ENCODE results near the gene CEP164. TPM values are rescaled to one million over a fixed set of nuclear protein-coding genes. Genes with fewer than 3 reads are reported as not detected.

CEP164 gene
- total RNA-seq, 2 donors from 2014 or later, result 28.6 to 31.0 TPM

DNA sequence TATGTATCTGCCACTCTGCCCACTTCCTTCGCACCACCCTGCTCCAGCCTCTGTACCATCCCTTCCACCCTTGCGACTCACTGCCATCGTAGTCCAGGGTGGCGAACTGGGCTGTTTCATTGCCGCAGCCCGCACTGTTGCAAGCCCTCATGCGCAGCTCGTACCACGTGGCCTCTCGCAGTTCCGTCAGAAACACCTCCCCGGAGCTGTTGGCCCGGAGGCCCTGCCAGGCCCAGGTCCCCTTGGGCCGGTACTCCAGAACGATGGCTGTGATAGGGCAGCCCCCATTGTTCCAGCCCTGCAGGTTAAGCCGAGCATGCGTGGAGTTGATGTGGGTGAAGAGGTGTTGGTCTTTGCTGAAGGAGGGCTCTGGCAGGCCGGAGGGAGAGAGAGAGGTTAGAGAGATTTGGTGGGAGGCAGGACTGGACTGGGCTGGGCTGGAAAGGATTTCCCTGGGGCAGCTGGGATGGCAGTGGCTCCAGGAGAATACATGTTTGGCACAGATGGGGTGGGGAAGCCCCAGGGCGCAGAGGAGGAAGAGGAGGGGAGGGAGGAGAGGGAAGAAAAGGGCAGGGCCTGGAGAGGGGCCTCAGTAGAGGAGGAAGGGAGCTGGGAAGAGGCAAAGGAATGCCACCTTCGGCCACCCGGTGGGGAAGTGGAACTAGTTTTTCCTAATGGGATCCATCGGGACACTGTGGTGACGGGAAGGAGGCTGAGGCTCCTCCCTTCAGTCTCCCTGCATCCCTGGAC, 109.6 kb downstream of the CEP164 start:
- H3K27ac Mint-ChIP-seq, result no peak overlapping the region
- H3K4me3 Mint-ChIP-seq, result no peak overlapping the region
- H3K27me3 Mint-ChIP-seq, result peaks cover 20% of the 10 kb centered on the region
- no peaks in the 10 kb centered on the region for H3K9me3 Mint-ChIP-seq
- no peaks in the 10 kb centered on the region for H3K4me1 Mint-ChIP-seq
- H3K36me3 Mint-ChIP-seq (ENCODE audit: low read depth), result no peaks in the 10 kb centered on the region
- ATAC-seq (replicated peaks), result no peak

DNA sequence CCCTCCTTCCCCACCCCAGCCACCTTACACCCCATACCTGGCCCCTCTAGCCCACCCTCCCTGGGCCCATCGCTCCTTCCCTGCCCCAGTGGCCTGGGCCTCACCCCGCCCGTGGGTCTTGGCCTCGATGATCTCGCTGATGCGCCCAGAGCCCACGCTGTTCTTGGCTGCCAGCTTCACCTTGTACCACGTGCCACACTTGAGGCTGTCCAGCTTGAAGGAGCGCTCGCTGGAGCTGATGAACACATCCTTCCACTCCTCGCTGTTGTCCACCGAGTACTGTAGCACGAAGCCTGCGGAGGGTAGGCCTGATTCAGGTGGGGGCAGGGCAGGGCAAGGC, 110.1 kb downstream of the CEP164 start:
- H3K9me3 Mint-ChIP-seq, result no peaks in the 10 kb centered on the region
- no peaks in the 10 kb centered on the region for H3K36me3 Mint-ChIP-seq (ENCODE audit: low read depth)
- peaks cover 22% of the 10 kb centered on the region for H3K27me3 Mint-ChIP-seq
- no peak for ATAC-seq (replicated peaks)
- no peak overlapping the region for H3K4me3 Mint-ChIP-seq
- H3K4me1 Mint-ChIP-seq, result no peaks in the 10 kb centered on the region
- H3K27ac Mint-ChIP-seq, result no peak overlapping the region

DNA sequence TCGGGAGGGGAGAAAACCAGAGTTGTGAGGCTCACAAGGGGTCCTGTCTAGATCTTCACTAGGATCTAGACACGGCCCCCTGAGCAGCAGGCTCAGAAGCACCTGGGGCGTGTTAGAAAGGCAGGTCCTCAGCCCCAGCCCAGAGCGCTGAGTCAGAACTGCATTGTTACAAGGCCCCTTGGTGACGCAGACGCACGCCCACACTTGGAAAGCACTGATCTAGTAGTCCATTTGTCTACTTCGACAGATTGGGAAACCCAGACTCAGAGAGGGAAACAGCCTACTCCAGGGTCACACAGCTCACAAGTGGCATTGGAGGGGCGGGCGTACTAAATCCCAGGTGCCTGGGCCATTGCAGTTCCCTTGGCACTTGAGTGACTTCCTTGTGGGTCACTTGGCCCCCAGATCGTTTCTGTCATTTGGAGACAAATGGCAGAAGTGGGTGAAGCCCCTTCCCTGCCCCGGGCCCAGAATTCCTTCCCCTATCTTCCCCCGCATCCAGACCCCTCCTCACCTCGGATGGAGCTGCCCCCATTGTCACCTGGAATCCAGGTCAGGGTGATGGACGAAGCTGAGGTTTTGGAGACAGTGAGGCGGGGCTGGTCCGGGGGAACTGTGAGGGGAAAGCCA, 110.8 kb downstream of the CEP164 start:
- Mint-ChIP-seq H3K4me3 (no peak overlapping the region), H3K27me3 (peaks cover 22% of the 10 kb centered on the region), H3K36me3 (ENCODE audit: low read depth) (no peaks in the 10 kb centered on the region), H3K9me3 (no peaks in the 10 kb centered on the region), H3K4me1 (no peaks in the 10 kb centered on the region), H3K27ac (no peak overlapping the region)
- ATAC-seq (replicated peaks), result peak; percentile 78

DNA sequence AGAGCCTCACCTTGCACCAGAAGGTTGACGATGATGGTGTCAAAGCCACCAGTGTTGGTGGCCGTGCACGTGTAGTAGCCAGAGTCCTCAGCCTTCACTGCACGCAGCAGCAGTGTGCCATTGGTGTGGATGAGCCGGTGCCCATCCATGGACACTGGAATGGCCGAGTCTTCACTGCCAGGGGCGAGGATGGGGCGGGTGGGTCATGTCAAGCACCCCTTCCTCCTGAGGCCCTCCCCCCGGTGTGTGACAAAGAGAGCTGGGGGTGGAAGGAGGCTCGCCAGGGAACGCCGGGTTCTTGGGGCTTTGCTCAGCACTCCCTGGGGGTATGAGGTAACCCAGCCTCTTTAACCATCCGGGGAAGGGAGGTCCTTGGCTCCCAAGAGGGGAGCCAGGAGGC, 111.6 kb downstream of the CEP164 start:
- Mint-ChIP-seq H3K36me3 (ENCODE audit: low read depth) (no peaks in the 10 kb centered on the region), H3K4me3 (no peak overlapping the region), H3K27me3 (peaks cover 26% of the 10 kb centered on the region), H3K27ac (no peak overlapping the region), H3K9me3 (no peaks in the 10 kb centered on the region), H3K4me1 (no peaks in the 10 kb centered on the region)
- no peak for ATAC-seq (replicated peaks)

DNA sequence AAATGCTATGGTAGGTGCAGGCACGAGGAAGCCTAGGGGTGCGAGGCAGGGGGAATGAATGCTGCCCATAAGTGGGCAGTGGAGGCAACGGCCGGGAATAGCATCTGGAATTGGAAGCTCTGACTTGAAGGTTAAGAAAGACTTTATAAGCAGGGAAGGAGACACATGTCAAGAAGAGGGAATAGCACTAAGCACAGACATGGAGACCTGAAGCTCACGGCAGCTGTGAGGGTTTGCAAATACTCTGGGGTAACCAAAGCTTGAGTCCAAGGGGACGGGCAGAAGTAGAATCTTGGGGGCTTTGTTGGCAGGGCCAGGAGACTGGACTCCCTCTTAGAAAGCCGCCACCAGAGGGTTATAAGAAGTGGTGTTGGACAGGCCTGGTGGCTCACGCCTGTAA, 112.6 kb downstream of the CEP164 start:
- no peak overlapping the region for H3K4me3 Mint-ChIP-seq
- H3K27me3 Mint-ChIP-seq, result peaks cover 26% of the 10 kb centered on the region
- ATAC-seq (replicated peaks), result no peak
- no peaks in the 10 kb centered on the region for H3K36me3 Mint-ChIP-seq (ENCODE audit: low read depth)
- no peaks in the 10 kb centered on the region for H3K9me3 Mint-ChIP-seq
- H3K27ac Mint-ChIP-seq, result no peak overlapping the region
- no peaks in the 10 kb centered on the region for H3K4me1 Mint-ChIP-seq

DNA sequence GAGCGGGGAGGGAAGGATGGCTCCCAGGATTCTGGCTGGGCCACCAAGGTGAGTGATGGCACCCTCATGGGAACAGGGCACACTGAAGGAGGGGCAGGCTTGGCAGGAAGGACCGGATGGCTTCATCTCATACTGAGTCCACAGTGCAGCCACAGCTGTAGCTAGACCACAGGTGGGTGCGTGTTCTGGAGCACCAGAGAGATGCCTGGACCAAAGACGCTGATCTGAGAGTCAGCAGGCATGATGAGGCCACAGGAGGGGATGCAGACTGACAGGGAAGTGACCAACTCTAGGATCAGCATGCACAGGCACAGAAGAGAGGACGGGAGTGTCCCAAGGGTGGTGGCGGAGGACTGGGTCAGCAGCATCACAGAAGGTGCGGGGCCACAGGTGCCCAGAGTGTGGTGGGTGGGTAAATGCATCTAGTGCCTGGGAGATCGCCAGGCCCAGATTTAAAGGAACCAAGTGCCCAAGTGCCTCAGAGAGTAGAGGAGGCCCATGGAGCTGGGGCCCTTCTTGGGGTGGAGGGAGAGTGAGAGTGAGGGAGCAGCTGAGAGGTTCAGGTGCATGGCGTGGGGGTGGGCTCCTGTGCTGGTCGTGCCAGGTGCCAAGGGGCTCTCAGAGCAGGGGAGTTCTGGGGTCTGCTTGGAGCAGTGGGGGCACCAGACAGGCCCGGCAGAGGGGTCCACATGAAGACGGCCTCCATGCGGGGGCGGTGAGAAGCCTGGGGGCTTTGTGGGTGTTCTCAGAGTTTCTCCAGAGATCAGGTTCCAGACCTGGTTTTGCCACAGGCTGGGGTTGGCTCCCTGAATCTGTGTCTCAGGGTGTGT, 113.7 kb downstream of the CEP164 start:
- Mint-ChIP-seq H3K4me1 (no peaks in the 10 kb centered on the region), H3K4me3 (no peak overlapping the region), H3K36me3 (ENCODE audit: low read depth) (no peaks in the 10 kb centered on the region), H3K27me3 (peaks cover 26% of the 10 kb centered on the region), H3K9me3 (no peaks in the 10 kb centered on the region), H3K27ac (no peak overlapping the region)
- ATAC-seq (replicated peaks), result no peak

DNA sequence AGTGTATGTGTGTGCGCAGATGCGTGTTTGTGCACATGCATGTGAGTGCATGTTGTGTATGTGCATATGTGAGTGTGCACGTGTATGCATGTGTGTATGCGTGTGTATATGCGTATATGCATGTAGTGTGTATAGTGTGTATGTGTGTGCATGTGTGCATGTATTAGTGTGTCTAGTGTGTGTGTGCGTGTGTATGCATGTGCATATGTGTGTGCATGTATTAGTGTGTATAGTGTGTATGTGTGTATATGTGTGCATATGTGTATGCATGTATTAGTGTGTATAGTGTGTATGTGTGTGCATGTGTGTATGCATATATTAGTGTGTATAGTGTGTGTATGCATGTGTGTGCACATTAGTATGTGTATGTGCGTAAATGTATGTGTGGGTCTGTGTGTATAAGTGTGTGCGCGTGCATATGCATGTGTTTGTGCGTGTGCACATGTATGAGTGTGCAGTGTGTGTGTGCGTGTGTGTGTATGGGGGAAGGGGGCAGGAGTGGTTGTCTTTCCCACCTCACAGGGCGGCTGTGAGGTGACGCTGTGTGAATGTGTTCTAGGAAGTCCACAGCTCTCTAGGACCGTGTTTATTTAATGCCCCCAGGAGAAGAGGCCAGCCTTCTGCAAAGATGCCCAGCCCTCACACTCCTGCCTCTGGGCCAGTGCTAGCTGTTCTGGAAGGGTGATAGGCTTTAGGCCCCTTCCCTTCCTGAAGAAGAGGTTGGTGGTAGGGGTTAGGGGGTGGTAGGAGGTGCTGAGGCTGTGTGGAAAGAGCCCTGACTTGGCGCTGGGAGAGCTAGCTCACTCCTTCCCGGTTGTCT, 114.6 kb downstream of the CEP164 start:
- Mint-ChIP-seq H3K27me3 (peaks cover 22% of the 10 kb centered on the region), H3K4me1 (no peaks in the 10 kb centered on the region), H3K9me3 (no peaks in the 10 kb centered on the region)

DNA sequence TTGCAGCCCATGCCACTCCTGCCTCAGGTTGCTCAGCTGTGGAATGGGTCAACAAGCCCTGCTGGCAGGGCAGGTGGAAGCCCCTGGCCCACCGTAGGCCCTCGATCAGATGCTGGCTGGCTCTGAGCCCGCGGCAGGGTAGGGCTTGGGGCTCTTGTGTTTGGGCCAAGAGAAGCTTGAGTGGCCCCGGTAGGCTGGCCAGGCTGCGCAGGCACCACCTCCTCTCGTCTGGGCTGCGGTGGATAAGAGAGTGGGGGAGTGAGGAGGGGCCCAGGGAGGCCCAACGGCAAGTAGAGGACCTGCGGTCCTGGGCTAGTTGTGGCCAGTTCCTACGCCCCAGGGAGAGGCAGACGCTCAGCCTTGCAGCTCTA, 115.2 kb downstream of the CEP164 start:
- Mint-ChIP-seq H3K36me3 (ENCODE audit: low read depth) (no peaks in the 10 kb centered on the region), H3K27me3 (peaks cover 25% of the 10 kb centered on the region), H3K4me1 (no peaks in the 10 kb centered on the region), H3K9me3 (no peaks in the 10 kb centered on the region), H3K4me3 (no peak overlapping the region), H3K27ac (no peak overlapping the region)
- no peak for ATAC-seq (replicated peaks)

More for the DNA sequence above, 114.6 kb downstream of the CEP164 start:
- H3K27ac Mint-ChIP-seq, result no peak overlapping the region
- no peaks in the 10 kb centered on the region for H3K36me3 Mint-ChIP-seq (ENCODE audit: low read depth)
- H3K4me3 Mint-ChIP-seq, result no peak overlapping the region
- ATAC-seq (replicated peaks), result no peak

DNA sequence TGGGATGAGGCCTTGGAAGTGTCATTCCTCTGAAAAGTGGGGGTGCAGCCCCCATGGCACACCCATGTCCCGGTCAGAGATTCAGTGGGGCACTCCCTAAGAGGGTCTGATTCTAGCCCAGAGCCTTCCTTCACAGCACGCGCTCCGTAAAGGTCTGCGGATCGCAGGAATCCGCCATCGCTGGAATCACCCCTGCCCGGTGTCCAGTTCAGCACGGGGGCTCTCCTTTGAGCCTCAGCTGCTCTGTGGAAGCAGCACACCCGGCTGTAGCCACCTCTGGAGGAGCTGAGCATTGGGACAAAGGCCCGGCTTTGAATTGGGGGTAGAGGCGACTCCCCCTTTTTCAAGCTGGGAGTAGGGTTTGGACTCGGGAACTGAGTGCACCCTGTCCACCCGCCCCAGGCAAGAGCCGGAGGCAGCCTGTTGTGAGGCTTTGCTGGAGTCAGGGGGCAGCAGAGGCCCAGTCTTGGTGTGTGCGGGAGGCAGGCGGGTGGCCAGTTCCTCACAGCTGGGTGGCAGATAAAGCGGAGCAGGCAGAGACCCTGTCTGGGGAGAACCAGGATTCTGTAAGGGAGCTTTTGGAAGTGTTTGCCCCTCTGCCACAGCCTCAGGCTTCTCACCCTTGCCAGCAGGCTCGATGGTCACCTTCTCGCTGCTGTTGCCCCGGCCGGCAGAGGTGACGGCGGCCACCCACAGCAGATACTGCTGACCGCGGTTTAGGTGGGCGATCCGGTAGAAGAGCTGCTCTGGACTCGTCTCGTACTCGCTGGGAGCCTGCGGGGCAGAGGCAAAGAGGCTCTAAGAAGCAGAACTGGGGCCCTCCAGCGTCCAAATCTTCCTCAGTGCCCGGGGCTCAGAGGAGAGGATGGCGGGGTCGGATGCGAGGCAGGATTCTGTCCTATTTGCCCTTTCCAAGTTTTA, 115.9 kb downstream of the CEP164 start:
- Mint-ChIP-seq H3K27me3 (peaks cover 26% of the 10 kb centered on the region), H3K36me3 (ENCODE audit: low read depth) (no peaks in the 10 kb centered on the region), H3K9me3 (no peaks in the 10 kb centered on the region), H3K27ac (no peak overlapping the region), H3K4me3 (no peak overlapping the region), H3K4me1 (no peaks in the 10 kb centered on the region)
- ATAC-seq (replicated peaks), result peak; percentile 54

DNA sequence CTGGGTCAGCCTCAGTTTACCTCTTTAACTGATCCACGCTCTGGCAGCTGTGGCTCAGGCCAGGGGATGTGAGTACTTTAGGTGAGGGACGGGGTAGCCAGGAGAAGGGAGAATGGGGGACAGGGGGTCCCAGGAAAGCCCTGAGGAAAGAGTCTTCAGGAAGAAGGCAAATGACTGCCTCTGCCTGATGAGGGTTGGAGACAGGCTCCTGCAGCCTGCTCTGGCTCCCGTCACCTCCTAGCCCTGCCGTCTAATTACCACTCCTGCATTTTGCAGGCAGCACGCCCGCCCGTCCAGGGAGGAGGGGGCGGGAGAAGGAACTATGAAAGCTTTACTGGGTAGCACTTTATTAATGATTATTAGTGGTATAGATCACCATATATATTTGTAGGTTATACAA, 116.6 kb downstream of the CEP164 start:
- Mint-ChIP-seq H3K4me1 (no peaks in the 10 kb centered on the region), H3K9me3 (no peaks in the 10 kb centered on the region), H3K4me3 (no peak overlapping the region), H3K36me3 (ENCODE audit: low read depth) (no peaks in the 10 kb centered on the region), H3K27me3 (peaks cover 26% of the 10 kb centered on the region), H3K27ac (no peak overlapping the region)
- ATAC-seq (replicated peaks), result no peak

DNA sequence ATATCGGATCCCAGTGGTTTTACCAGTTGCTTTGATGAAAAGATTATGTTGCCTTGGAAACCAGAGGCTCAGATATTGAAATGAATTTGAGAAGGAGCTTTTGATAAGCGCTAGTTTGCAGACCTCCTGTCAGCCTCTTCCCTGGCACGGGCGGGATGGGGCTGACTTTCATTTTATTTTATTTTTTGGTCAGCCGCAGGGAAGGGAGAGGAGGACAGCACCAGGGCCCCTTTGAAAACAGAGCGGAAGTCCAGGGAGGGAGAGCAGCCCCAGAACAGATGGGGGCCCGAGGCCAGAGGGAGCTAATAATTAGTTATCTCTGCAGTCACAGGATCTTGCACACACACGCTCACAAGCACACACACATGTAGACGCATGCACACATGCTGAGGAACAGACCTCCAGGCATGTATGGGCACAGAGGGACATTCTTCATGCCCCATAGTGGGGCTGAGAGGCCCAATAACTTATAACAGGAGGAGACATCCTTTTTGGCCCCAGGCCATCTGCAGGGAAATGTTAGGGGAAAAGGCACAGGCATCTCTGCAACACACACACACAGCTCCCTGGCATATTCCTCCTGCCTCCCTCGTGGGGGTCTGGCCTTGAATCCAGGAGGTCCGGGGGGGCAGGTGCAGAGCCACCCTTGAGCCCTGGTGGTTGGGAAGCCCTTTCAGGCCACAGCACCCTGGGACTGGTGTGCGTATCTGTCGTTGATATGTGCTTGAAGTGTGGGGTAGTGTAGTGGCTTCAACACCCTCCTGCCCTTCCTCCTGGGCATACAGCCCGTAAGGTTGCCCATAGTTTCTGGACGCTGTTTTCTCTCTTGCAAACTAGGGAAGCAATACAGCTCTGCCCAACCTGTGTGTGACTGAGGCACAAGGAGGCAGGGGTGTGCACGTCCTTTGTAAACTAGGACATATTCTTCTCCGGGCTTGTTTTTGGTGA, 117.3 kb downstream of the CEP164 start:
- Mint-ChIP-seq H3K27me3 (peaks cover 22% of the 10 kb centered on the region), H3K27ac (no peak overlapping the region), H3K9me3 (no peaks in the 10 kb centered on the region), H3K36me3 (ENCODE audit: low read depth) (no peaks in the 10 kb centered on the region), H3K4me3 (no peak overlapping the region), H3K4me1 (no peaks in the 10 kb centered on the region)
- no peak for ATAC-seq (replicated peaks)

DNA sequence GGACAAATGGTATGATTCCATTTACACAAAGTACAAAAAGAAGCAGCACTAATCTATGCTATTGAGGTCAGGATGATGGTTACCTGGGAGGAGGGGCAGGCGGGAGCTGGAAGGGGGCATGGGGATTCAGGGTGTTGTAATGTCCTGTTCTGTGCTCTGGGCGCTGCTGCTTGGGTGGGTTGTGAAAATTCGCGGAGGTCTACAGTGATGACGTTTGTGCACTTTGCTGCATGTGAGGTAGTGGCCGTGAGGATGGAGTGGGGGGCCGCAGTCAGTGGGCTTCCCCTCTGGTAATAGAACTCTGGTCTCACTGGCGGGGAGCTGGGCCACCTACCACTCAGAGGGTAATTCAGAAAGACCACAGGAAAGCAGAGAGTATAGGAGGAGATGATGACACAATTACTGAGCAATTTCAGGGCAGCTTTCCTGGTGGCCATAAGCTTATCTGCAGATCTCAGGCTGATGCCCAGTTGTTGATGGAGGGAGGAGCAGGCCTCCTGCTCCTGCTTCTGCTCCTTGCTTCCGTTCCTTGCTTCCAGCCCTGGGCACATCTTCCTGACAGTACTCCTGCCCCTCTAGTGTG, 121.5 kb downstream of the CEP164 start:
- no peak for ATAC-seq (replicated peaks)
- Mint-ChIP-seq H3K9me3 (peaks cover 3% of the 10 kb centered on the region), H3K4me1 (no peaks in the 10 kb centered on the region), H3K36me3 (ENCODE audit: low read depth) (peaks cover under 1% of the 10 kb centered on the region), H3K4me3 (no peak overlapping the region), H3K27ac (no peak overlapping the region), H3K27me3 (peaks cover 15% of the 10 kb centered on the region)
